H54 (cell line): Measurements from ENCODE around the gene RUSF1.
"Not testable (repeated sequence)": the region's sequence is repeated elsewhere in the genome, so short reads cannot be mapped to it uniquely, and the experiment has no call there.

Experiments
- DNase-seq: peaks from one replicate; pipeline ENCODE4 v3.0.0; 2011; ENCODE audit warnings: low spot score, mixed read lengths; ENCODE audit not compliant: insufficient read length
- FAIRE-seq: peaks from 3 replicates; lab custom pipeline; 2011; peaks lifted over from hg19 to GRCh38; lab: Jason Lieb, UNC
- POLR2A ChIP-seq: IDR thresholded peaks from 2 replicates; pipeline ENCODE4 v1.6.1; 2011; ENCODE audit warnings: low read depth, mild to moderate bottlenecking, low read length

The RUSF1 gene

DNA sequence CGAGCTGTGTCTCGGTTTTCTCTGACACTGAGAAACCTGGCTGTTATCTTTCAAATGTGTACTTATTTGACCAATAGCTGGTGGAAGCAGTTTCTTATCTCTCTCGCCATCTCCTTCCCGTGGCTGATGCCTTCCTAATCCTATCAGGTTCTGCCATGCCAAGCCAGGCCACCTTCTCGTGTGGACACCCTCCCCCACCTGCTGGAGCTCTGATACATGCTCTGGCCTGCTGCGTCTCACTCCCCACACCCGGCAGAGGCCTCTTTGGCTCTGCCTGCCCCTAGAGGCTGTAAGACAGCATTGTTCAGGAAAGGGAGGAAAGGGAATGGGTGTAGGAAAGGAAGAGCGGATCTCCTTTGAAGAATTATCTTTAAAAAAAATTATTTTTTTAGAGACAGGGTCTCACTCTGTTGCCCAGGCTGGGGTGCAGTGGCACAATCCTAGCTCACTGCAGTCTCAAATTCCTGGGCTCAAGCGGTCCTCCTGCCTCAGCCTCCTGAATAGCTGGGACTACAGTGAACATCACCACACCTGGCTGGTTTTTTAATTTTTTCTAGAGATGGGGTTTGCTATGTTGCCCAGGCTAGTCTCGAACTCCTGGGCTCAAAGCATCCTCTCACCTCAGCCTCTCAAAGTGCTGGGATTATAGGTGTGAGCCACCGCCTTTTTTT lies 56.4 kb downstream of the RUSF1 start:
- TF ChIP-seq POLR2A: peak; percentile 25; the same call in 1 of the 2 replicates
- DNase-seq (peak; percentile 63), FAIRE-seq (no peak)

DNA sequence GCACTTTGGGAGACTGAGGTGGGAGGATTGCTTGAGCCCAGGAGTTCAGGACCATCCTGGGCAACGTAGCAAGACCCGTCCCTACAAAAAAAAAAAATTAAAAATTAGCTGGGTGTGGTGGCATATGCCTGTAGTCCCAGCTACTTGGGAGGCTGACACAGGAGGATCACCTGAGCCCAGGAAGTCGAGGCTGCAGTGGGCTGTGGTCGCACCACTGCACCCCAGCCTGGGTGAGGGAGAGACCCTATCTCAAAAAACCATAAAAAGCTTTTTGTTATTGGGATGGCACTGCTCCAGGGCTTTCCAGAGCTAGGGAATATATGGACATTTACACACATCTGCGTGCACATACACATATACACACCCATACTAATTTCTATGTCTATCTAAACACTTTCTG lies 57.0 kb downstream of the RUSF1 start:
- FAIRE-seq: no peak

DNA sequence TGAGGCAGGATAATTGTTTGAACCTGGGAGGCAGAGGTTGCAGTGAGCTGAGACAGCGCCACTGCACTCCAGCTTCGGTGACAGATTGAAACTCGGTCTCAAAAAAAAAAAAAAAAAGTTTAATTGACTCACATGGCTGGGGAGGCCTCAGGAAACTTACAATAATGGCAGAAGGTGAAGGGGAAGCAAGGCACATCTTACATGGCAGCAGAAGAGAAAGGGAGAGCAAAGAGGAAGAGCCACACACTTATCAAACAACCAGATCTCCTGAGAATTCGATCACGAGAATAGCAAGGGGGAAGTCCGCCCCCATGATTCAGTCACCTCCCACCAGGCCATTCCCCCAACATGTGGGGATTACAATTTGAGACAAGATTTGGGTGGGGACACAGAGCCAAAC lies 62.3 kb downstream of the RUSF1 start:
- FAIRE-seq, DNase-seq: not testable (repeated sequence)

More for the DNA sequence above, 57.0 kb downstream of the RUSF1 start:
- no peak for TF ChIP-seq POLR2A
- DNase-seq: no peak

DNA sequence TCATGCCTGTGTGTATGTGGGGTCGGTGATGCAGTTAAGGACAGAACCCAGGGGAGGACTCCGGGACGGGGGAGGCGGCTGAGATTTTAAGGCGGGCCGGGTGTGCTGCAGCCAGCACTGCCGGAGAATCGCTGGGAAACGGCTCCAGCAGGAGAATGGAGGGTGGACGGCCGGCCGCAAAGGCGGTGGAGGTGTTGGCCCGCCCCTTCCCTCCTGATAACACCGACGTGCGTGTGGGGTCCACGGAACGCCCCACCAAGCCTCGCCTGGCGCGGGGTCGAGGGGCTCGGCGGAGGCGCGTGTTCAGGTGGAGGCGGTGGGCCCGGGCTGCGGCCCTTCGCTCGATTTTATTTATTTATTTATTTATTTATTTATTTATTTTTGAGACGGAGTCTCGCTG lies 66.2 kb downstream of the RUSF1 start:
- DNase-seq: no peak
- TF ChIP-seq POLR2A: no peak
- FAIRE-seq: no peak

DNA sequence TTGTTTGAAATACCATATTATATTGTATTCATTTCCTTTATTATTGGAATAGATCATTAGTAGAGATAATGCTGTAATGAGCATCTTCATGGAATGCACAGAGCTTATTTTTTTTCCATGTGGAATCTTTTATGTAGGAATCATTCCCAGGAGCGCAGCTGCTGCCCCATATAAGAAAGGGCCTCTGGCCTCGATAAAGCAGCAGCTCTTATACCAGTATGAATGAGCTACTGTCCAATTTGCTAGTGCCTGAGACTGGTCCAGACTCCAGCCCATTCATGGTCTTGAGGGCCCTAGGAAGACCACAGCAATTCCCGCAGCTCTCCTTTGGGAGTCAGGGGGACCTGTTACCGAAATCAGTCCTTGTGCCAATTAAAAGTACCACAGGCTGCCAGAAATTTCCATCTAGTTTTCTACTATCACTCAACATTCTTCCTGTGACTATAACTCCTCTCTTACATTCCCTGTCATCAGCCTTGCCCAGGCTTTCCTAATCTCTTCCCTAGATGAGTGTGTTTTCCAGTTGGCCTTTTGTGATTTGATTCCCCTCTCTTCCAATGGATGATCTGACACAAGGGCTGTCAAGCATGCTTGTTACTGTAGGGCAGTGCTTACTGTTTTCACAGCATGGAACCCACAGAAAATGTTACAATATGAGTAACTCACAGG lies 67.5 kb downstream of the RUSF1 start:
- TF ChIP-seq POLR2A: no peak
- FAIRE-seq (no peak), DNase-seq (no peak)

DNA sequence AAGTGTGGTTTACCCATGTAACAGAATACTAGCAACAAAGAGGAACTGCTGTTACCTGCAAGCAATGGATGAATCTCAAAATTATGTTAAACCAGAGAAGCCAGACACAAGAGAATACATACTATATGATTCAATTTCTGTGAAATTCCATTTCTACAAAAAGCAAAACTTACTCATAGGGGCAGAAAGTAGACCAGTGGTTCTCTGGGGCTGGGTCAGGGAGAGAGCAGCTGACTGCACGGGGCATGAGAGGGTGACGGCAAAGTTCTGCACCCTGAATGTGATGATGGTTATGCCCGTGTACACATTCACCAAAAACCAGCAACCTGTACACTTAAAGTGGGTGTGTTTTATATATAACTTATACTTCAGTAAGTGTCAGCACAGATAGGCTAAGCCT lies 68.7 kb downstream of the RUSF1 start:
- TF ChIP-seq POLR2A: no peak
- no peak for FAIRE-seq
- no peak for DNase-seq
